Hepatocyte (in vitro differentiated cells): ENCODE results near the gene P4HB. TPM values are rescaled to one million over a fixed set of nuclear protein-coding genes. Genes with fewer than 3 reads are reported as not detected.

Source experiments
- DNase-seq: peaks from one replicate; pipeline ENCODE4 v3.0.0-alpha.2; 2016; ENCODE audit warnings: low spot score
- H2AFZ ChIP-seq: fragments of 200-600 bp; sonication (generic); 2 replicates; pipeline ENCODE4 v1.6.0; 2016; ENCODE audit warnings: antibody characterized with exemption, mild to moderate bottlenecking
- H3K27ac ChIP-seq: fragments of 200-600 bp; sonication (generic); 2 replicates; pipeline ENCODE4 v1.5.1; 2016; ENCODE audit warnings: mild to moderate bottlenecking
- H3K27me3 ChIP-seq: fragments of 200-600 bp; sonication (generic); 2 replicates; pipeline ENCODE4 v1.6.1; 2016
- H3K36me3 ChIP-seq: fragments of 200-600 bp; sonication (generic); replicated peaks from 2 replicates; pipeline ENCODE4 v1.5.1; 2016; ENCODE audit warnings: low read depth; ENCODE audit not compliant: insufficient read depth
- H3K4me1 ChIP-seq: fragments of 200-600 bp; sonication (generic); 2 replicates; pipeline ENCODE4 v1.5.1; 2016; ENCODE audit warnings: mild to moderate bottlenecking, moderate library complexity; ENCODE audit not compliant: insufficient read depth
- H3K4me2 ChIP-seq: fragments of 200-600 bp; sonication (generic); 2 replicates; pipeline ENCODE4 v1.6.0; 2016
- H3K4me3 ChIP-seq: fragments of 200-600 bp; sonication (generic); 2 replicates; pipeline ENCODE4 v1.5.1; 2016; ENCODE audit warnings: mild to moderate bottlenecking
- H3K79me2 ChIP-seq: fragments of 200-600 bp; sonication (generic); 2 replicates; pipeline ENCODE4 v1.6.0; 2017; ENCODE audit warnings: mild to moderate bottlenecking
- H3K9me2 ChIP-seq: fragments of 200-600 bp; sonication (generic); replicated peaks from 2 replicates; pipeline ENCODE4 v1.6.0; 2017; ENCODE audit warnings: mild to moderate bottlenecking; ENCODE audit not compliant: insufficient read depth
- H3K9me3 ChIP-seq: fragments of 200-600 bp; sonication (generic); 2 replicates; pipeline ENCODE4 v1.5.1; 2016; ENCODE audit warnings: low read depth, mild to moderate bottlenecking
- H4K20me1 ChIP-seq: fragments of 200-600 bp; sonication (generic); 2 replicates; pipeline ENCODE4 v1.6.0; 2016; ENCODE audit warnings: mild to moderate bottlenecking; ENCODE audit not compliant: insufficient read depth, poor library complexity, severe bottlenecking
- CTCF ChIP-seq: fragments of 200-600 bp; sonication (generic); IDR thresholded peaks from 2 replicates; pipeline ENCODE4 v1.5.1; 2016; ENCODE audit warnings: antibody characterized with exemption, mild to moderate bottlenecking; ENCODE audit not compliant: poor library complexity
- EZH2 ChIP-seq: fragments of 200-600 bp; sonication (generic); IDR thresholded peaks from 2 replicates; pipeline ENCODE4 v1.6.1; 2016; ENCODE audit warnings: antibody characterized with exemption, mild to moderate bottlenecking, borderline replicate concordance
- EZH2phosphoT487 ChIP-seq: fragments of 200-600 bp; sonication (generic); IDR thresholded peaks from one replicate; pipeline ENCODE4 v1.6.1; 2018; ENCODE audit warnings: antibody characterized with exemption, mild to moderate bottlenecking, low read depth, moderate library complexity; ENCODE audit not compliant: unreplicated experiment, severe bottlenecking
- WGBS: methylation state at CpG from one replicate; pipeline ENCODE4 v1.1.6; 2016; ENCODE audit warnings: low lambda C conversion rate; ENCODE audit errors: missing lambda C conversion rate; 5-methylcytosine and 5-hydroxymethylcytosine counted together
- polyA plus RNA-seq: library from polyadenylated mRNA; unstranded; fragments of >200 nt; fragmentation: Nextera tagmentation; extraction: Ambion mirVana; gene quantifications from 2 replicates; pipeline ENCODE4 v1.2.1, GENCODE V29; 2016
- total RNA-seq: library from RNA; depleted of rRNA; stranded (reverse); fragments of >200 nt; gene quantifications from 2 replicates; pipeline ENCODE4 v1.2.3, GENCODE V29; 2014

The P4HB gene
- total and polyA plus RNA-seq, 2 experiments from 2014 or later, result 1,240 to 1,316 TPM

GRCh38 chr17:81865733-81866439, 5.6 kb upstream of the P4HB start:
- Histone ChIP-seq H3K27me3 (no peaks in the 10 kb centered on the region), H3K4me2 (no peak overlapping the region), H2AFZ (no peak overlapping the region), H3K27ac (no peak overlapping the region), H4K20me1 (peaks cover 28% of the 10 kb centered on the region), H3K4me1 (peaks cover 56% of the 10 kb centered on the region), H3K9me3 (no peaks in the 10 kb centered on the region), H3K36me3 (no peaks in the 10 kb centered on the region), H3K9me2 (no peaks in the 10 kb centered on the region), H3K4me3 (no peak overlapping the region), H3K79me2 (peaks cover 62% of the 10 kb centered on the region)
- no peak for DNase-seq
- 77% methylated on average over 18 of the region's 18 CpGs for WGBS
- TF ChIP-seq EZH2phosphoT487 (no peak), CTCF (no peak), EZH2 (no peak)

GRCh38 chr17:81865358-81865732, 5.0 kb upstream of the P4HB start:
- Histone ChIP-seq H3K27me3 (no peaks in the 10 kb centered on the region), H3K9me3 (no peaks in the 10 kb centered on the region), H3K9me2 (no peaks in the 10 kb centered on the region), H3K27ac (no peak overlapping the region), H3K79me2 (peaks cover 58% of the 10 kb centered on the region), H3K4me2 (no peak overlapping the region), H4K20me1 (peaks cover 28% of the 10 kb centered on the region), H2AFZ (no peak overlapping the region), H3K36me3 (no peaks in the 10 kb centered on the region), H3K4me3 (no peak overlapping the region), H3K4me1 (peaks cover 56% of the 10 kb centered on the region)
- DNase-seq, result no peak
- TF ChIP-seq EZH2phosphoT487, result no peak
- TF ChIP-seq EZH2, result no peak
- no peak for TF ChIP-seq CTCF
- WGBS, result 94% methylated on average over 8 of the region's 8 CpGs

DNA sequence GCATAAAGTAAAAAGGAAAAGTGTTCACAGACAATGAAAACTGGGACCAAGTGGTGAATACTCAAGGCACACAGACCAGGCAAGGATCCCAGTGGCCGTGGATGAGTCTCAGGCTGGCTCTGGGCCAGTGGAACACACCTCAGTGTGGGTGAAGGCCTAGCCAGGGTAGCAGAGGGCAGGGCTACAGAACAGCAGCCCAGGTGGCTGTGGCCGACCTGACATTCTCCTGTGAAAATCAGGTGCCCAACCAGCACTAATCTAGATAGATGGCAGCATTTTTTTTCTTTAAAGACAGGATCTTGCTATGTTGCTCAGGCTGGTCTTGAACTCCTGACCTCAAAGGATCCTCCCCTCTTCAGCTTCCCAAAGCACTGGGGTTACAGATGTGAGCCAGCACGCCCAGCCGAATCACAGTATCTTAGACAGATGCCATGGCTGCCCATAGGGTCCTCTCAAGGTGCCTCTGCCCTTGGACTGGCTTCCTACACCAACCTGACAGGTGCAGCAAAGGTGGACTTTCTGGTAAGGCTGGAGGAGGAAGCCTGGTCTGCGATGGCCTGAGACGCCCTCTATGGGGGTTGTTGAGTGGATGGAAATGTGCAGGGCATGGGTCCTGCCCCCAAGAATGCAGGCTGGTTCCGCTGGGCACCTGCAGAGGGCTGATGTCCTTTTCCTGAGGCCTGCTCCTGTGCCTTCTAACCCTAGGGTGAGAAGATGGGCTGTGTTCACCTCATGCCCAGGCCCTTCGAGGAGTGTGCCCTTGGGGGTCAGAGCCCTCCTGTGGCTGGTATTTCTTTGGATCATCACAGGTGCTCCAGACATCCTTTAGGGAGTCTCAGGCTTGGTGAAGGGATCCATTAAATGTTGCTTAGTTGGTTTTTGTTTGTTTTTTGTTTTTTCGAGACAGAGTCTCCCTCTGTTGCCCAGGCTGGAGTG, 3.8 kb upstream of the P4HB start:
- no peak for DNase-seq
- no peaks in the 10 kb centered on the region for H3K9me3 ChIP-seq
- no peak overlapping the region for H3K4me2 ChIP-seq
- 89% methylated on average over 9 of the region's 9 CpGs for WGBS
- peaks cover 59% of the 10 kb centered on the region for H3K79me2 ChIP-seq
- TF ChIP-seq CTCF (no peak), EZH2phosphoT487 (no peak), EZH2 (no peak)
- H2AFZ ChIP-seq, result no peak overlapping the region
- peaks cover 48% of the 10 kb centered on the region for H3K4me1 ChIP-seq
- no peak overlapping the region for H3K4me3 ChIP-seq
- no peaks in the 10 kb centered on the region for H3K36me3 ChIP-seq
- no peaks in the 10 kb centered on the region for H3K27me3 ChIP-seq
- H3K27ac ChIP-seq, result no peak overlapping the region
- peaks cover 25% of the 10 kb centered on the region for H4K20me1 ChIP-seq
- H3K9me2 ChIP-seq, result no peaks in the 10 kb centered on the region
